OCI-LY7 (cell line): ENCODE measurements around the gene HK2. TPM values are rescaled to one million over a fixed set of nuclear protein-coding genes. Genes with fewer than 3 reads are reported as not detected.
A peak's percentile ranks its signal among the peaks of the same experiment; 100 is the strongest.

ENCODE experiments used
- BruUV-seq: library from RNA; stranded (reverse); fragments of 400-500 nt; replicated peaks from 2 replicates; lab custom pipeline; 2021; lab: Mats Ljungman, UMichigan
- CTCF ChIA-PET: fragments of 300-600 bp; sonication (Branson Sonifier 250); formaldehyde crosslinking; loops from one replicate; lab custom pipeline; 2022; ENCODE audit warnings: antibody characterized with exemption; ENCODE audit not compliant: unreplicated experiment; lab: Charles Lee
- POLR2A ChIA-PET: fragments of 300-600 bp; sonication (Branson Sonifier 250); formaldehyde crosslinking; loops from one replicate; lab custom pipeline; 2022; ENCODE audit warnings: antibody characterized with exemption; lab: Charles Lee
- DNase-seq: peaks from one replicate; pipeline ENCODE4 v3.0.0-alpha.2; 2015; ENCODE audit warnings: low spot score
- H2AFZ ChIP-seq: fragments of 200-600 bp; sonication (generic), shearing (Covaris generic); 2 replicates; pipeline ENCODE4 v1.6.1; 2014; ENCODE audit warnings: mild to moderate bottlenecking, antibody characterized with exemption, low read length, moderate library complexity
- H3K27ac ChIP-seq: fragments of 200-600 bp; sonication (generic); 2 replicates; pipeline ENCODE4 v1.5.1; 2014; ENCODE audit warnings: mixed run types, low read depth, mild to moderate bottlenecking, moderate library complexity, low read length, inconsistent platforms; ENCODE audit not compliant: poor library complexity, severe bottlenecking
- H3K36me3 ChIP-seq: fragments of 200-600 bp; sonication (generic); 2 replicates; pipeline ENCODE4 v1.6.1; 2014; ENCODE audit warnings: mild to moderate bottlenecking, antibody characterized with exemption, low read length, moderate library complexity, mixed read lengths; ENCODE audit not compliant: insufficient read depth
- H3K4me1 ChIP-seq: fragments of 200-600 bp; sonication (generic); 2 replicates; pipeline ENCODE4 v1.5.1; 2014; ENCODE audit warnings: mild to moderate bottlenecking, low read length; ENCODE audit not compliant: insufficient read depth, poor library complexity, severe bottlenecking
- H3K4me2 ChIP-seq: fragments of 200-600 bp; sonication (generic); 2 replicates; pipeline ENCODE4 v1.6.1; 2014; ENCODE audit warnings: mild to moderate bottlenecking, low read length
- H3K4me3 ChIP-seq: fragments of 200-600 bp; sonication (generic); 2 replicates; pipeline ENCODE4 v1.5.1; 2014; ENCODE audit warnings: mild to moderate bottlenecking, low read depth, low read length; ENCODE audit not compliant: poor library complexity, severe bottlenecking
- H3K79me2 ChIP-seq: fragments of 200-600 bp; sonication (generic); 2 replicates; pipeline ENCODE4 v1.6.1; 2016; ENCODE audit warnings: low read depth, mild to moderate bottlenecking, low read length, moderate library complexity, mixed read lengths; ENCODE audit not compliant: insufficient read depth
- H3K9me2 ChIP-seq: fragments of 200-600 bp; sonication (generic); 2 replicates; pipeline ENCODE4 v1.6.1; 2016; ENCODE audit warnings: mild to moderate bottlenecking, low read length, mixed read lengths; ENCODE audit not compliant: insufficient read depth
- H3K9me3 ChIP-seq: fragments of 200-600 bp; sonication (generic); 2 replicates; pipeline ENCODE4 v1.6.1; 2014; ENCODE audit warnings: mild to moderate bottlenecking, mixed run types, low read length, mixed read lengths
- H4K20me1 ChIP-seq: fragments of 200-600 bp; sonication (generic); 2 replicates; pipeline ENCODE4 v1.6.1; 2014; ENCODE audit warnings: mild to moderate bottlenecking, antibody characterized with exemption, low read length, moderate library complexity, mixed read lengths; ENCODE audit not compliant: insufficient read depth
- CTCF ChIP-seq: fragments of 200-600 bp; sonication (generic); conservative IDR thresholded peaks from 2 replicates; pipeline ENCODE4 v1.5.1; 2014; ENCODE audit warnings: mild to moderate bottlenecking, antibody characterized with exemption, low read length, moderate library complexity, mixed read lengths
- EZH2phosphoT487 ChIP-seq: fragments of 200-600 bp; sonication (generic); IDR thresholded peaks from 2 replicates; pipeline ENCODE4 v1.6.1; 2018; ENCODE audit warnings: low read depth, borderline replicate concordance, mild to moderate bottlenecking, mixed run types, antibody characterized with exemption, low read length, moderate library complexity, mixed read lengths
- intact Hi-C: fragments of 100-400 bp; cut with micrococcal nuclease; formaldehyde crosslinking; loops from one replicate; pipeline ENCODE4 v1.10.0; 2022; ENCODE audit not compliant: unreplicated experiment
- total RNA-seq, 2 experiments: library from RNA; depleted of rRNA in 1 of 2; stranded (reverse); fragments of >200 nt in 1 of 2; shearing (Covaris generic) in 1 of 2; gene quantifications; 2 replicates each; pipeline ENCODE4 v1.2.3, GENCODE V29; 2014 to 2022

The HK2 gene
- total RNA-seq, 2 experiments from 2014 or later: 8.6 to 50.5 TPM

GRCh38 chr2:74847070-74847858 is 13.3 kb downstream of the HK2 start:
- POLR2A ChIA-PET: interaction anchor here (4.2 kb wide), 1 partner anchor 10 kb away, joined by 43 read pairs; no protein-coding TSS in a partner anchor
- H3K79me2 ChIP-seq: peaks cover 91% of the 10 kb centered on the region
- peaks cover 18% of the 10 kb centered on the region; the same call in 1 of the 2 replicates for H3K36me3 ChIP-seq
- CTCF ChIA-PET: no interaction called here
- no peak overlapping the region for H3K27ac ChIP-seq
- H3K4me1 ChIP-seq: peaks cover 52% of the 10 kb centered on the region
- intact Hi-C loops: no loop called here
- H3K4me2 ChIP-seq: no peak overlapping the region
- no TSS peak for BruUV-seq
- no peaks in the 10 kb centered on the region for H3K9me2 ChIP-seq
- no peak overlapping the region for H3K4me3 ChIP-seq
- H2AFZ ChIP-seq: no peak overlapping the region
- no peaks in the 10 kb centered on the region for H3K9me3 ChIP-seq
- TF ChIP-seq CTCF: no peak
- peaks cover 54% of the 10 kb centered on the region for H4K20me1 ChIP-seq
- DNase-seq: no peak

- intact Hi-C loops: no loop called here
- Histone ChIP-seq H3K36me3 (peaks cover 16% of the 10 kb centered on the region; the same call in 1 of the 2 replicates), H4K20me1 (peaks cover 44% of the 10 kb centered on the region), H3K9me3 (no peaks in the 10 kb centered on the region), H3K4me1 (peaks cover 37% of the 10 kb centered on the region), H3K79me2 (peaks cover 76% of the 10 kb centered on the region), H3K27ac (peak overlapping the region; percentile 80), H3K4me2 (peak overlapping the region; percentile 73), H3K9me2 (no peaks in the 10 kb centered on the region), H3K4me3 (peak overlapping the region; percentile 55), H2AFZ (no peak overlapping the region)
- ChIA-PET CTCF (interaction anchor here (0.6 to 1.3 kb wide), 4 partner anchors 12 to 580 kb away, joined by 3 to 7 read pairs (median 3); no protein-coding TSS in a partner anchor), POLR2A (interaction anchor here (0.5 to 4.2 kb wide), 5 partner anchors 12 to 1502 kb away, joined by 3 to 43 read pairs (median 5); partner anchors contain the start of gene HK2)
- peak; percentile 80 for DNase-seq
- TF ChIP-seq CTCF (no peak), EZH2phosphoT487 (no peak)
- BruUV-seq: no TSS peak
Observed at GRCh38 chr2:74849228-74849892, 15.4 kb downstream of the HK2 start.
